H1 (cell line): ENCODE results near the gene SERINC5. TPM values are rescaled to one million over a fixed set of nuclear protein-coding genes. Genes with fewer than 3 reads are reported as not detected.

ENCODE experiments used
- CTCF ChIA-PET: fragments of 300-600 bp; sonication (Branson Sonifier 250); formaldehyde crosslinking; loops from one replicate; lab custom pipeline; 2021; ENCODE audit not compliant: partially characterized antibody; lab: Charles Lee
- POLR2A ChIA-PET: fragments of 300-600 bp; sonication (Branson Sonifier 250); formaldehyde crosslinking; loops from one replicate; lab custom pipeline; 2021; ENCODE audit warnings: inconsistent platforms; ENCODE audit not compliant: partially characterized antibody; lab: Charles Lee
- DNase-seq, 2 experiments: peaks; one replicate each; pipeline versions ENCODE4 v3.0.0 to v3.0.0-alpha.2; 2010 to 2022; ENCODE audit warnings: low spot score in 2 of 2, low read depth in 1 of 2, mixed read lengths in 1 of 2
- FAIRE-seq: peaks from 2 replicates; lab custom pipeline; 2011; peaks lifted over from hg19 to GRCh38; lab: Jason Lieb, UNC
- H2AFZ ChIP-seq: 2 replicates; pipeline ENCODE4 v1.8.1; 2012; ENCODE audit warnings: low read length, inconsistent platforms
- H2AK5ac ChIP-seq: 2 replicates; pipeline ENCODE4 v1.6.1; 2013; ENCODE audit warnings: low read depth, low read length
- H2BK120ac ChIP-seq: replicated peaks from 2 replicates; pipeline ENCODE3; 2013; ENCODE audit warnings: low read depth, low read length, inconsistent platforms
- H2BK12ac ChIP-seq: 2 replicates; pipeline ENCODE4 v1.6.1; 2013; ENCODE audit warnings: low read depth, low read length
- H2BK15ac ChIP-seq: 2 replicates; pipeline ENCODE4 v1.6.1; 2013; ENCODE audit warnings: low read length
- H2BK20ac ChIP-seq: 2 replicates; pipeline ENCODE4 v1.6.1; 2013; ENCODE audit warnings: low read length
- H2BK5ac ChIP-seq: 2 replicates; pipeline ENCODE4 v1.6.1; 2013; ENCODE audit warnings: low read depth, low read length
- H3K14ac ChIP-seq: 2 replicates; pipeline ENCODE4 v1.6.1; 2013; ENCODE audit warnings: inconsistent platforms; ENCODE audit not compliant: insufficient read length
- H3K18ac ChIP-seq: 2 replicates; pipeline ENCODE4 v1.6.1; 2013; ENCODE audit warnings: low read length; ENCODE audit errors: extremely low read depth
- H3K23ac ChIP-seq: 2 replicates; pipeline ENCODE4 v1.6.1; 2013; ENCODE audit warnings: inconsistent platforms; ENCODE audit not compliant: insufficient read length
- H3K23me2 ChIP-seq: 2 replicates; pipeline ENCODE4 v1.6.1; 2013; ENCODE audit warnings: low read depth, low read length
- H3K27ac ChIP-seq: 2 replicates; pipeline ENCODE4 v1.6.1; 2011; ENCODE audit warnings: low read depth, low read length, inconsistent platforms
- H3K27me3 ChIP-seq, 4 experiments: replicated peaks in 1 of 4; 1 replicate in 1 of 4; 2 replicates in 3 of 4; pipeline versions ENCODE4 v1.6.1 to v1.8.1; 2011 to 2013; ENCODE audit warnings: low read length in 3 of 4, mild to moderate bottlenecking in 3 of 4, inconsistent platforms in 2 of 4, mixed read lengths in 2 of 4, moderate library complexity in 1 of 4; ENCODE audit not compliant: control insufficient read depth in 3 of 4, insufficient read depth in 3 of 4; ENCODE audit errors: extremely low read depth in 1 of 4
- H3K36me3 ChIP-seq, 4 experiments: 2 replicates each; pipeline versions ENCODE4 v1.6.1 to v1.8.1; 2011 to 2013; ENCODE audit warnings: mild to moderate bottlenecking in 4 of 4, low read length in 3 of 4, moderate library complexity in 2 of 4, control low read depth in 1 of 4, inconsistent platforms in 1 of 4; ENCODE audit not compliant: insufficient read depth in 4 of 4, control insufficient read depth in 2 of 4
- H3K4ac ChIP-seq: replicated peaks from 2 replicates; pipeline ENCODE3; 2013; ENCODE audit warnings: low read length, low read depth, mixed read lengths, inconsistent platforms; ENCODE audit not compliant: insufficient read length
- H3K4me1 ChIP-seq, 4 experiments: replicated peaks in 1 of 4; 1 replicate in 1 of 4; 2 replicates in 3 of 4; pipeline versions ENCODE4 v1.6.1 to v1.8.1; 2011 to 2013; ENCODE audit warnings: low read length in 3 of 4, inconsistent platforms in 2 of 4, mixed read lengths in 1 of 4; ENCODE audit not compliant: insufficient read depth in 4 of 4, control insufficient read depth in 3 of 4
- H3K4me2 ChIP-seq, 2 experiments: 2 replicates each; pipeline versions ENCODE4 v1.6.1 to v1.8.1; 2011 to 2013; ENCODE audit warnings: low read depth in 2 of 2, low read length in 2 of 2, control low read depth in 1 of 2, inconsistent platforms in 1 of 2, mild to moderate bottlenecking in 1 of 2; ENCODE audit not compliant: insufficient read depth in 1 of 2
- H3K4me3 ChIP-seq, 4 experiments: fragments of 200-600, 300-600 bp in 1 of 4; sonication (generic), shearing (Covaris generic), sonication (Bioruptor Twin) in 1 of 4; 2 replicates each; pipeline versions ENCODE4 v1.5.1 to v1.8.1; 2011 to 2016; ENCODE audit warnings: low read length in 4 of 4, low read depth in 3 of 4, control low read depth in 2 of 4, inconsistent platforms in 2 of 4, mild to moderate bottlenecking in 2 of 4, mixed read lengths in 1 of 4, moderate library complexity in 1 of 4; ENCODE audit not compliant: insufficient read depth in 2 of 4; ENCODE audit errors: extremely low read depth in 1 of 4
- H3K56ac ChIP-seq: replicated peaks from 2 replicates; pipeline ENCODE3; 2013; ENCODE audit warnings: low read depth, mild to moderate bottlenecking, mixed read lengths, low read length, inconsistent platforms; ENCODE audit not compliant: insufficient read length
- H3K79me1 ChIP-seq: 2 replicates; pipeline ENCODE4 v1.6.1; 2013; ENCODE audit warnings: low read depth, low read length, control low read depth
- H3K79me2 ChIP-seq, 2 experiments: 2 replicates each; pipeline versions ENCODE4 v1.6.1 to v1.8.1; 2012 to 2013; ENCODE audit warnings: low read length in 2 of 2, mild to moderate bottlenecking in 2 of 2, inconsistent platforms in 1 of 2; ENCODE audit not compliant: insufficient read depth in 2 of 2, control insufficient read depth in 1 of 2
- H3K9ac ChIP-seq, 4 experiments: replicated peaks in 1 of 4; 1 replicate in 1 of 4; 2 replicates in 3 of 4; pipeline versions ENCODE4 v1.6.1 to v1.8.1; 2011 to 2013; ENCODE audit warnings: low read depth in 3 of 4, low read length in 3 of 4, control low read depth in 2 of 4, mild to moderate bottlenecking in 2 of 4, moderate library complexity in 2 of 4, inconsistent platforms in 1 of 4; ENCODE audit errors: extremely low read depth in 1 of 4
- H3K9me3 ChIP-seq, 2 experiments: 2 replicates each; pipeline versions ENCODE4 v1.6.1 to v1.8.1; 2012 to 2013; ENCODE audit warnings: mild to moderate bottlenecking in 2 of 2, moderate library complexity in 2 of 2, control low read depth in 1 of 2, inconsistent platforms in 1 of 2, low read depth in 1 of 2, low read length in 1 of 2, mixed read lengths in 1 of 2; ENCODE audit not compliant: insufficient read depth in 2 of 2
- H4K20me1 ChIP-seq, 2 experiments: replicated peaks in 1 of 2; 2 replicates each; pipeline versions ENCODE3 to v1.8.1; 2011 to 2013; ENCODE audit warnings: inconsistent platforms in 2 of 2, low read length in 2 of 2, mild to moderate bottlenecking in 1 of 2; ENCODE audit not compliant: insufficient read depth in 2 of 2, control insufficient read depth in 1 of 2
- H4K5ac ChIP-seq: 2 replicates; pipeline ENCODE4 v1.6.1; 2013; ENCODE audit warnings: low read length, low read depth, mixed read lengths, inconsistent platforms; ENCODE audit not compliant: insufficient read length
- H4K8ac ChIP-seq: 2 replicates; pipeline ENCODE4 v1.8.0; 2013; ENCODE audit warnings: mild to moderate bottlenecking, moderate library complexity, low read length, inconsistent platforms; ENCODE audit not compliant: insufficient read depth; ENCODE audit errors: extremely low read depth
- H4K91ac ChIP-seq: replicated peaks from 2 replicates; pipeline ENCODE3; 2013; ENCODE audit warnings: low read length, mixed read lengths, inconsistent platforms; ENCODE audit not compliant: insufficient read length
- ATF2 ChIP-seq: IDR thresholded peaks from 2 replicates; pipeline ENCODE4 v1.6.1; 2012; ENCODE audit warnings: low read length, inconsistent platforms
- CREB1 ChIP-seq: IDR thresholded peaks from 2 replicates; pipeline ENCODE4 v1.6.1; 2012; ENCODE audit warnings: inconsistent platforms
- GABPA ChIP-seq: IDR thresholded peaks from 2 replicates; pipeline ENCODE4 v1.6.1; 2011; ENCODE audit warnings: mild to moderate bottlenecking, low read length, moderate library complexity, borderline replicate concordance; ENCODE audit not compliant: insufficient read depth
- GTF2F1 ChIP-seq: IDR thresholded peaks from 2 replicates; pipeline ENCODE4 v1.6.1; 2012; ENCODE audit warnings: low read depth, low read length, improper control_type of control experiment, borderline replicate concordance
- SAP30 ChIP-seq: fragments of 300-600 bp; sonication (generic); IDR thresholded peaks from 2 replicates; pipeline ENCODE4 v1.7.1; 2012; ENCODE audit warnings: low read length, moderate library complexity, mild to moderate bottlenecking, inconsistent platforms; ENCODE audit not compliant: insufficient read depth, insufficient replicate concordance
- SIN3A ChIP-seq, 2 experiments: IDR thresholded peaks in 1 of 2; conservative IDR thresholded peaks in 1 of 2; 2 replicates each; pipeline ENCODE4 v1.6.1; 2011 to 2012; ENCODE audit warnings: low read length in 2 of 2, improper control_type of control experiment in 1 of 2, low read depth in 1 of 2, mild to moderate bottlenecking in 1 of 2
- SIX5 ChIP-seq: IDR thresholded peaks from 2 replicates; pipeline ENCODE4 v1.6.1; 2011; ENCODE audit warnings: mild to moderate bottlenecking, low read depth, low read length
- SP2 ChIP-seq: IDR thresholded peaks from 2 replicates; pipeline ENCODE4 v1.6.1; 2012; ENCODE audit warnings: mild to moderate bottlenecking, low read length, inconsistent platforms
- TAF1 ChIP-seq: IDR thresholded peaks from 2 replicates; pipeline ENCODE4 v1.6.1; 2011; ENCODE audit warnings: mild to moderate bottlenecking, low read depth, low read length
- TEAD4 ChIP-seq: IDR thresholded peaks from 2 replicates; pipeline ENCODE4 v1.6.1; 2012; ENCODE audit warnings: low read depth, low read length, inconsistent platforms, mixed read lengths
- USF2 ChIP-seq: IDR thresholded peaks from 2 replicates; pipeline ENCODE4 v1.6.1; 2011; ENCODE audit warnings: low read length, improper control_type of control experiment
- WGBS, 2 experiments: shearing (Covaris generic) in 1 of 2; methylation state at CpG; one replicate each; pipeline versions ENCODE4 v1.1.6 to v1.1.7; 2013 to 2015; ENCODE audit warnings: low lambda C conversion rate in 2 of 2, mixed read lengths in 2 of 2, inconsistent platforms in 1 of 2, low coverage in 1 of 2, missing lambda C conversion rate in 1 of 2; ENCODE audit not compliant: insufficient replicate concordance in 2 of 2, insufficient coverage in 1 of 2, insufficient read length in 1 of 2; ENCODE audit errors: extremely low coverage in 1 of 2, missing lambda C conversion rate in 1 of 2; 5-methylcytosine and 5-hydroxymethylcytosine counted together
- polyA plus RNA-seq, 7 experiments: library from polyadenylated mRNA; depleted of rRNA in 3 of 7; stranded (reverse) in 5 of 7; unstranded in 2 of 7; fragments of >200 nt in 5 of 7; fragments of 200-250 nt in 2 of 7; gene quantifications; 1 replicate in 5 of 7; 2 replicates in 1 of 7; 4 replicates in 1 of 7; pipeline versions ENCODE4 v1.2.1 to v1.2.3, GENCODE V29; 2011 to 2013; ENCODE audit warnings: missing spikeins in 2 of 7, mixed read lengths in 2 of 7
- total RNA-seq: library from RNA; stranded (reverse); fragmentation: NEBNext Ultra II Directional; extraction: Animal tissue kit (Norgen Biotek cat#: 25700); gene quantifications from 2 replicates; pipeline ENCODE4 v1.2.1, GENCODE V29; 2021

SERINC5 gene
- total and polyA plus RNA-seq, 2 of the 8 experiments (the other 6 are each of a cell fraction or from before 2014, with no cell fraction given): 32.2 to 149 TPM

- no peak overlapping the region for H2AK5ac ChIP-seq
- POLR2A ChIA-PET: no interaction called here
- H3K9ac ChIP-seq: no peak overlapping the region
- no peaks in the 10 kb centered on the region for H3K23me2 ChIP-seq
- H2BK15ac ChIP-seq: no peak overlapping the region
- H2BK120ac ChIP-seq: no peak overlapping the region
- no peak overlapping the region for H4K91ac ChIP-seq
- no peak overlapping the region for H2BK12ac ChIP-seq
- no peak overlapping the region for H3K23ac ChIP-seq
- H3K56ac ChIP-seq: no peak overlapping the region
- no peak overlapping the region for H3K27ac ChIP-seq
- CTCF ChIA-PET: interaction anchor here (1.2 to 2.2 kb wide), 3 partner anchors 13 to 191 kb away, joined by 3 to 8 read pairs (median 6); no protein-coding TSS in a partner anchor
- H3K4me1 ChIP-seq: no peaks in the 10 kb centered on the region; a peak in 1 of 7 replicates
- H3K4ac ChIP-seq: no peak overlapping the region
- H3K27me3 ChIP-seq: no peaks in the 10 kb centered on the region
- H3K14ac ChIP-seq: no peak overlapping the region
- DNase-seq: no peak
- H3K79me2 ChIP-seq: no peaks in the 10 kb centered on the region
- no peak overlapping the region for H4K5ac ChIP-seq
- no peaks in the 10 kb centered on the region; a peak in 1 of 8 replicates for H3K36me3 ChIP-seq
- H4K8ac ChIP-seq: no peak overlapping the region
- no peak overlapping the region for H2BK5ac ChIP-seq
- H2AFZ ChIP-seq: 0 out of 2 replicates have a peak overlapping the region, but pooled peaks have one; percentile 45
- no peaks in the 10 kb centered on the region for H4K20me1 ChIP-seq
- H3K18ac ChIP-seq: no peak overlapping the region
- no peaks in the 10 kb centered on the region for H3K79me1 ChIP-seq
- no peak overlapping the region for H3K4me2 ChIP-seq
- no peak for FAIRE-seq
- H3K9me3 ChIP-seq: no peaks in the 10 kb centered on the region; a peak in 1 of 4 replicates
- 75% methylated on average over 3 of the region's 3 CpGs; no CpG with 5 or more reads in 1 of the 2 experiments for WGBS, 2 experiments
- H3K4me3 ChIP-seq: no peak overlapping the region
- H2BK20ac ChIP-seq: no peak overlapping the region
- TF ChIP-seq SIN3A (conservative IDR thresholded peaks at IDR 0.05 in 1 of 2, IDR thresholded peaks at IDR 0.05 in 1 of 2; ENCODE audit: low read depth in 1 of 2, low read length in 2 of 2) (no peak), GABPA (no peak), SIX5 (no peak), SP2 (no peak), CREB1 (no peak), SAP30 (no peak), GTF2F1 (no peak), ATF2 (no peak), TEAD4 (no peak), USF2 (no peak), TAF1 (no peak)
These were observed 185.9 kb downstream of the SERINC5 start for GRCh38 chr5:80069918-80070318.
